AG09309 (cell line): Measurements from ENCODE around the gene NR5A2.

Experiments used
- DNase-seq: peaks from one replicate; pipeline ENCODE4 v3.0.0-alpha.2; 2010; ENCODE audit warnings: low read depth
- H3K4me3 ChIP-seq: 2 replicates; pipeline ENCODE4 v1.5.1; 2011; ENCODE audit warnings: mild to moderate bottlenecking, low read depth, low read length, moderate library complexity; ENCODE audit not compliant: control insufficient read depth
- TF ChIP-seq, protein P1 (sequence below): IDR thresholded peaks from 2 replicates; pipeline ENCODE4 v1.5.1; 2011; ENCODE audit warnings: mild to moderate bottlenecking, low read depth, low read length, inconsistent platforms; ENCODE audit not compliant: insufficient read depth, control insufficient read depth; ENCODE audit errors: missing control alignments

NR5A2 gene

DNA sequence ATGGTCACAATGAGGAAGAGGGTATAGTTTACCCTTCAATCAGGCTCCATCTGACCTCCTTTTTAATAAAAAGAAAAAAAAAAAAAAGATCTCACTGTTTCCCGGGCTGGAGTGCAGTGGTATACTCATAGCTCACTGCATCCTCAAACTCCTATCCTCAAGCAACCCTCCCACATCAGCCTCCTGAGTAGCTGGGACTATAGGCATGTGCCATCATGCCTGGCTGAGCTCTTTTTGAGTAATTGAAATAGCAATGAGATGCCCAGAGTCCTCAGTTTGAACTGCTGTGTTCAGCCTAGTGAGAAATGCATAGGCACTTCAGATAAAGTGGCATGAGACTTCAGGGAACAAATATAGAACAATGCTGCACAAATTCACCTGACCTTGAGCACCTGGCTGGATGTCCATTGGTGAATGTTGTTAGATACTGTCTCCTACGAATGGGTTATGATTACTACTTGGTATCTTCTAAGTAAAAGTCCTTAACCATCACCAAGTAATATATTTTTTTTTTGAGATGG, 67.6 kb downstream of the NR5A2 start:
- H3K4me3 ChIP-seq, result no peak overlapping the region
- DNase-seq, result no peak
- TF ChIP-seq, protein P1, sequence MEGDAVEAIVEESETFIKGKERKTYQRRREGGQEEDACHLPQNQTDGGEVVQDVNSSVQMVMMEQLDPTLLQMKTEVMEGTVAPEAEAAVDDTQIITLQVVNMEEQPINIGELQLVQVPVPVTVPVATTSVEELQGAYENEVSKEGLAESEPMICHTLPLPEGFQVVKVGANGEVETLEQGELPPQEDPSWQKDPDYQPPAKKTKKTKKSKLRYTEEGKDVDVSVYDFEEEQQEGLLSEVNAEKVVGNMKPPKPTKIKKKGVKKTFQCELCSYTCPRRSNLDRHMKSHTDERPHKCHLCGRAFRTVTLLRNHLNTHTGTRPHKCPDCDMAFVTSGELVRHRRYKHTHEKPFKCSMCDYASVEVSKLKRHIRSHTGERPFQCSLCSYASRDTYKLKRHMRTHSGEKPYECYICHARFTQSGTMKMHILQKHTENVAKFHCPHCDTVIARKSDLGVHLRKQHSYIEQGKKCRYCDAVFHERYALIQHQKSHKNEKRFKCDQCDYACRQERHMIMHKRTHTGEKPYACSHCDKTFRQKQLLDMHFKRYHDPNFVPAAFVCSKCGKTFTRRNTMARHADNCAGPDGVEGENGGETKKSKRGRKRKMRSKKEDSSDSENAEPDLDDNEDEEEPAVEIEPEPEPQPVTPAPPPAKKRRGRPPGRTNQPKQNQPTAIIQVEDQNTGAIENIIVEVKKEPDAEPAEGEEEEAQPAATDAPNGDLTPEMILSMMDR, result no peak

DNA sequence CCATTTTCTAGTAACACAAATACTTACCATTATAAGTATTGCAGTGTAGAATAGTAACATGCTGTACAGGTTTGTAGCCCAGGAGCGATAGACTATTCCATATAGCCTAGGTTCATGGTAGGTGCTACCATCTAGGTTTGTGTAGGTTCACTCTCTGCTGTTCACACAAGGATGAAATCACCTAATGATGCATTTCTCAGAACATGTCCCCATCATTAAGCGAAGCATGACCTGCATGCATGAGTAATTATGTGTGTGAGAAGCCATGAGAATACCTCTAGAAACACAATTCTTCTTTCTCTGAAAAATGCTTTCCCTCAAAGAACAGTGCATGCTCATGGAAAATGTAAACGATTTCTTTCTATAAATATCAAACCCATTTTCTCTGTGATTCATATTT, 69.3 kb downstream of the NR5A2 start:
- TF ChIP-seq, protein P1, result no peak
- H3K4me3 ChIP-seq, result no peak overlapping the region
- DNase-seq, result no peak

DNA sequence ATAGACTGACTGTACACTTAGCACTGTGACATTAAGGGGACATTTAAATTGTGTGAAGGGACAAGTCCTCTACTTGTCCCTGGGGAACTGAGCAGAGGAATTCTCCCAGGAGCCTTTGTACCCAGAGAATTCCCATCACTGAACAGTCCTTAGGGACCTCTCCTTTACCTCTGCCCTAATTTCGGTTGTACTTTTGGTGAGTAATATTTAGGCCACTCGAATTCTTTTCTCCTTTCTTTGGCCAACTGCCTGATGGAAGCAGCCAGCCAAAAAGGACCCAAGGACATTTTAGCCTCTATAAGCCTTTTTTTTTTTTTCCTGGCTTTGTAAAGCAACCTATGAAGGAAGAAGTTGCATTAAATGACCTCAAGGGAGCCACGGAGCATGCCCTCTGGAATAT, 71.5 kb downstream of the NR5A2 start:
- no peak for DNase-seq
- no peak overlapping the region for H3K4me3 ChIP-seq
- TF ChIP-seq, protein P1, result no peak

DNA sequence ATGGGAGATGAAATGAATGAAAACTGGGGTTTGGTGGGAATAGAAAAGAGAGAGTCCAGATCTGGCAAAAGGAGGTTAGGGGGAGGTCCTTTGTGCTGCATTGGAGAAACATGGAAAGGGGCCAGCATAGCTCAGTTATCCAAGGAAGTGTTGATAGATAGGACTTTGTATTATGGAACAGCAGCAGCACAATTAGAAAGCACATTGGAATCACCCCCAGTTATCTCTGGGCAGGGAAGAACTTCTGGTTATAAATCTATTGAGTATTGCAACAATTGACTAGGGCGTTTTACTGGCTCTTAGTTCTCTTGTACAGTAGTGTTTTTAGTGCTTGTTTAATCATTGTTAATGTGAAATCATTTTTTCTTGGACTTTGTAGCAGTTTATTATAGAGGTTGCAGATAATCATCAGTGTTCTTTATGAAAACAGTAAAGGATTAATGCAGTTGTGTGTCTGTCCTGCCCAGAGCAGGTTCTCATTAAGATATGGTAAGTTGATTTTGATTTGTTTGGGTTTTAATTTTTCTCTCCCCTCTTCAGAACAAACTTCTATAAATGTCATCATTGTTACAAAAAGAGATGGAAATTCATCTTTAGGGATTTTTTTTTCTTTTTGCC, 76.6 kb downstream of the NR5A2 start:
- TF ChIP-seq, protein P1, result no peak
- H3K4me3 ChIP-seq, result no peak overlapping the region
- no peak for DNase-seq

DNA sequence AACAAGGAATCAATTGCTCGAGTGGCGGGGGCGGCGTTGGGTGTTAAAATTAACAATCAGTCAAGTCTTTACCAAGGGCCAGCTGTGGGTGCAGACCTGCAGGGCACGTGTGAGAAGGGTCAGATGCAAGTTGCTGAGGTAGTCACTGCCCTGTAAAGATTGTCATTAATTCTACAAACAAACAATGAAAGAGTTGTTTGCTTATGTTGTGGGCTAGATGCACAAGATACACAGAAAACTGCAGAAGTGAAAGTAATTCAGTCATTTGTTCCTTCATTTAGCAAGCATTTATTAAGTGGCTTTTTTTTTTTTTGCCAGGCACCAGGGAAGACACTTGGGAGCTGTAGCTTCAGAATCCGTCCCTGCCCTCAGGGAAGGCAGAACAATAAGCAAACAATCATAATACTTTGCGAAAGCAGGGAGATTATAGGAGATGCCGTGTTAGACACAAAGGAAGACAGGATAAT, 79.5 kb downstream of the NR5A2 start:
- no peak for DNase-seq
- TF ChIP-seq, protein P1, result no peak
- H3K4me3 ChIP-seq, result no peak overlapping the region

DNA sequence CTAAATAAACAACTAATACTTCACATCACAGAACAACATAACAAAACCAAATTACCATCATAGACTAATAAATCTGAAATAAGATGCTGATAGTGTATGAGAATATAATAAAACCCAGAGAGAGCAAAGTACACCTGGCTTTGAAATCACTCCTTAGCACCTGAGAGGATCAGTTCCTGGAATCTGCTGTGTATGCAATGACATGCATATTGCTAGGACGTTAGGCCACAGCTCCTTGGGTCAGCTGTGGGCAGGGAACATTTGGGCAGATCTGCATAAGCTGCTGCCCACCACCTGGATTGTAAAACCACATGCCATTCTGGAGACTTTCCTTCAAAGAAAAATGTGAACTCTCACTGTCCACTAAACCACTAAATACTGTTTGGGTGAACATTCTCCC, 81.1 kb downstream of the NR5A2 start:
- DNase-seq, result no peak
- H3K4me3 ChIP-seq, result no peak overlapping the region

More for the DNA sequence above, 81.1 kb downstream of the NR5A2 start:
- TF ChIP-seq, protein P1, result no peak
